GM13977 (cell line): ENCODE results near the gene PRDM16.

Source experiments
- DNase-seq: peaks from one replicate; pipeline ENCODE4 v3.0.0; 2012; ENCODE audit warnings: low spot score
- CTCF ChIP-seq: IDR thresholded peaks from 2 replicates; pipeline ENCODE4 v1.5.1; 2012; ENCODE audit warnings: mild to moderate bottlenecking, control low read depth; ENCODE audit not compliant: insufficient read depth; ENCODE audit errors: extremely low read depth, missing control alignments
- in situ Hi-C: fragments of 300-500 bp; cut with MboI; formaldehyde crosslinking; loops from one replicate; pipeline ENCODE4 v1.12.0; 2022; ENCODE audit warnings: low sequenced_read_pairs, low pct_unique_long_range_greater_than_20kb, mixed read lengths, inconsistent platforms; ENCODE audit not compliant: unreplicated experiment

PRDM16 gene

GRCh38 chr1:3476666-3477065 lies 407.7 kb downstream of the PRDM16 start:
- TF ChIP-seq CTCF, result no peak
- in situ Hi-C loops, result no loop called here
- DNase-seq, result no peak

DNA sequence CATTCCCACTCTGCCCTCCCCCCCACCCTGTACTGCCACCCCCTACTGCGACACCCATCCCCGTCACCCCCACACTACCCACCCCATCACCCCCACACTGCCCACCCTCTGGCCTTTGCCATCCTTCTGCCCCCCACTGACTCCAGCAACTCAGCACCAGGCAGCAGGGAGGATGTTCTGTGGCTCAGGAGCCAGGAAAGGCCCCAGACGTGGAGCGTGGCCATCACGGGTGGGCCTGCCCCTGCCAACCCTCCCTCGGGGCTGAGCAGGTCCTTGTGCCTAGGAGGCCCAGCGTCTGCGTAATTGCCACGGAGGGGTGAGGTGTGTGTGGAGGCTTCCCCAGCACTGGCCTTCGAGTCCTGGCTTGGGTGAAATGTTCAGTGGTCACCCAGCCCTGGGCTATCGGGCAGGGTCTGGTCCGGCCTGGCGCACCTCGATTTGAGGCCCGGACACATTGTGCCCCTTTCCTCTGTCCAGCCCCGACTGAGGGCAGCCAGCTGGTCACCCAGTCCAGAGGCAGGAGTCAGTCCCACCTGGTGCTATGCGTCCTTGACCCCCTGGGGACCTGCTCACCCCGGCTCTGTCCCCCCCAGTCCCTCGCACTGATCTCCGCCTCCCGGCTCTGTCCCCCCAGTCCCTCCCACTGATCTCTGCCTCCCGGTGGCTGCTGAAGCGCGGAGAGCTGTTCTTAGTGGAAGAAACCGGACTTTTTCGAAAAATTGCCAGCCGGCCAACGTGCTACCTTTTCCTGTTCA lies 408.4 kb downstream of the PRDM16 start:
- DNase-seq, result peak; percentile 79
- TF ChIP-seq CTCF, result no peak
- in situ Hi-C loops, result no loop called here

- no peak for DNase-seq
- TF ChIP-seq CTCF, result no peak
- in situ Hi-C loops, result no loop called here
Observed at GRCh38 chr1:3478187-3478586, 409.2 kb downstream of the PRDM16 start.

DNA sequence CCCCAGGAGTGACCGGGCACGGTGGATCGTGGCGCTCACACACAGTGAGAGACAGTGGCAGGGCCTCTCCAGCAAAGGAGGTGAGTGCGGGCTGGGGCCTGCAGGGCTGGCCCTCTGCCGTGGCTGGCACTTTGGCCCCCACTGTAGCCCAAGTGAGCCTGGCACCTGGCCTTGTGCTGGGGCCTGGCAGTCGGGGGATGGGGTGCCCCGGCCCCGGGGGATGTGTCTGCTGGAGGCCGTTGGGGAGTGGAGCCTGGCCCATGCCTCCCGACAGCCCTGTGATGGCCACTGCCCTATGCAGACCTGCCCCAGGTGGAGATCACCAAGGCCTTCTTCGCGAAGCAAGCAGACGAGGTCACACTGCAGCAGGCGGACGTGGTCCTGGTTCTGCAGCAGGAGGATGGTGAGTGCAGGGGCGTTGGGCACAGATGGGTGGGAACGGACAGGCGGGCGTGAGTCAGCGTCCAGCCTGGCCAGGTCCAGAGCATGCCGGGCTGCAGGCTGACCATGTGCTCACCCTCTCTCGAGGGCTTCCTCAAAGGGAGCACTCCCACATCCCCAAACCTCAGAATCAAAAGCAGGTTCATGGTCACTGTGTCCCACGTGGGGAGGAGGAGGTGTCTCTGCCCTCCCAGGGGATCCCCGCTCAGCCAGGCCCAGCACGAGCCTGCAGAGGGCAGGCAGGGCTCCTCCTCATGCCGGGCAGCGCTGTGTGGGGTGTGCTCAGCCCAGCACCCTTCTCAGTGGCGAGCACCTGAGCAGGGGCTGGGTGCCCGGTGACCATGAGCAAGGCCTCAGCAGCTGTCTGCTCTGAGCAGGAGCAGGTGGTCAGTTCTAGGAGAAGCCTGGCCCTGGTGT lies 410.7 kb downstream of the PRDM16 start:
- DNase-seq, result no peak

GRCh38 chr1:3480369-3480719 lies 411.3 kb downstream of the PRDM16 start:
- in situ Hi-C loops, result no loop called here
- DNase-seq, result no peak
- TF ChIP-seq CTCF, result no peak

More for the DNA sequence above, 410.7 kb downstream of the PRDM16 start:
- no peak for TF ChIP-seq CTCF
- in situ Hi-C loops, result no loop called here

GRCh38 chr1:3481046-3481445 lies 412.0 kb downstream of the PRDM16 start:
- no peak for DNase-seq
- no peak for TF ChIP-seq CTCF
- in situ Hi-C loops, result no loop called here
